CD4-positive, alpha-beta T cell treated with Interleukin-15 for 1 hour (primary cell): ENCODE measurements around the gene ZNF311.

Experiments
- DNase-seq: peaks from one replicate; pipeline ENCODE4 v3.0.0-alpha.2; 2020

The ZNF311 gene

GRCh38 chr6:29005183-29005885 lies at the start of gene ZNF311:
Gene ZNF311 (minus strand): TSS chr6:29005315. CDS start chr6:29003954, 1,361 bp downstream.
- DNase-seq: peak; percentile 23

- DNase-seq: no peak
These were observed 46.6 kb upstream of the ZNF311 start for GRCh38 chr6:29051680-29052079.

GRCh38 chr6:29045075-29045474 lies 40.0 kb upstream of the ZNF311 start, which contains the start of gene OR2W1:
Gene OR2W1 (minus strand): TSS chr6:29045175. CDS start chr6:29045175, 0 bp downstream.
- no peak for DNase-seq

GRCh38 chr6:29035951-29036350 lies 30.8 kb upstream of the ZNF311 start:
- DNase-seq: no peak

GRCh38 chr6:29028821-29029220 lies 23.7 kb upstream of the ZNF311 start:
- no peak for DNase-seq

GRCh38 chr6:29025927-29026585 lies 20.9 kb upstream of the ZNF311 start:
- no peak for DNase-seq

GRCh38 chr6:29021434-29021833 lies 16.3 kb upstream of the ZNF311 start:
- no peak for DNase-seq

GRCh38 chr6:29019629-29020028 lies 14.5 kb upstream of the ZNF311 start:
- no peak for DNase-seq

- no peak for DNase-seq
These were observed 12.3 kb upstream of the ZNF311 start for GRCh38 chr6:29017428-29017802.

GRCh38 chr6:29016559-29017427 lies 11.7 kb upstream of the ZNF311 start:
- DNase-seq: peak; percentile 79

GRCh38 chr6:29014729-29015608 lies 9.9 kb upstream of the ZNF311 start:
- DNase-seq: peak; percentile 22

GRCh38 chr6:29011276-29011734 lies 6.2 kb upstream of the ZNF311 start:
- DNase-seq: peak; percentile 45

GRCh38 chr6:29009358-29009757 lies 4.2 kb upstream of the ZNF311 start:
- DNase-seq: no peak

- DNase-seq: no peak
These were observed 3.0 kb upstream of the ZNF311 start for GRCh38 chr6:29008089-29008488.

- DNase-seq: no peak
These were observed 8.1 kb downstream of the ZNF311 start for GRCh38 chr6:28996844-28997510.

GRCh38 chr6:28995093-28995650 lies 9.9 kb downstream of the ZNF311 start:
- no peak for DNase-seq

- DNase-seq: peak; percentile 79
These were observed 16.4 kb downstream of the ZNF311 start for GRCh38 chr6:28988536-28989311.

GRCh38 chr6:28985462-28986164 lies 19.5 kb downstream of the ZNF311 start:
- DNase-seq: no peak

- no peak for DNase-seq
These were observed 21.3 kb downstream of the ZNF311 start for GRCh38 chr6:28983838-28984237.
